Measurements from ENCODE around the gene PUSL1. TPM values are rescaled to one million over a fixed set of nuclear protein-coding genes. Genes with fewer than 3 reads are reported as not detected.
A peak's percentile ranks its signal among the peaks of the same experiment; 100 is the strongest.

Gene PUSL1
- total and polyA plus RNA-seq, 2 donors, result 10.0 to 12.5 TPM

- Histone ChIP-seq H3K27ac (ENCODE audit: low read depth in 1 of 2, low read length in 1 of 2) (peak overlapping the region; percentile 91 to 94), H3K9me3 (ENCODE audit: control insufficient read depth in 2 of 2, insufficient read depth in 1 of 2, low read length in 1 of 2) (peaks cover 0 to 4% of the 10 kb centered on the region in 2 donors), H3K4me3 (ENCODE audit: low read length in 2 of 2) (peak overlapping the region; percentile 44 to 63), H3K36me3 (ENCODE audit: control insufficient read depth in 2 of 2, insufficient read depth in 2 of 2, low read length in 1 of 2) (peaks cover 3 to 4% of the 10 kb centered on the region in 2 donors), H3K4me1 (ENCODE audit: control insufficient read depth in 2 of 2, insufficient read depth in 2 of 2, low read length in 2 of 2) (peaks cover 27 to 36% of the 10 kb centered on the region in 2 donors), H3K27me3 (ENCODE audit: control insufficient read depth in 2 of 2, insufficient read depth in 1 of 2, low read length in 1 of 2) (peaks cover 0 to 4% of the 10 kb centered on the region in 2 donors)
- WGBS, result 10% methylated on average over 25 of the region's 25 CpGs
- peak in 8 of 9 donors; percentile 49 to 87 (median 70) for DNase-seq (ENCODE audit: low read depth in 6 of 9, low spot score in 9 of 9)
These were observed 2.9 kb upstream of the PUSL1 start for GRCh38 chr1:1305300-1306069.

GRCh38 chr1:1306070-1306660 lies 2.2 kb upstream of the PUSL1 start:
- peak in 1 of 9 donors; percentile 43 for DNase-seq (ENCODE audit: low read depth in 6 of 9, low spot score in 9 of 9)
- H3K9me3 ChIP-seq (ENCODE audit: control insufficient read depth in 2 of 2, insufficient read depth in 1 of 2, low read length in 1 of 2), result peaks cover 0 to 3% of the 10 kb centered on the region in 2 donors
- peak overlapping the region; percentile 44 to 63 for H3K4me3 ChIP-seq (ENCODE audit: low read length in 2 of 2)
- H3K4me1 ChIP-seq (ENCODE audit: control insufficient read depth in 2 of 2, insufficient read depth in 2 of 2, low read length in 2 of 2), result peaks cover 27 to 36% of the 10 kb centered on the region in 2 donors
- peaks cover 7 to 11% of the 10 kb centered on the region in 2 donors for H3K36me3 ChIP-seq (ENCODE audit: control insufficient read depth in 2 of 2, insufficient read depth in 2 of 2, low read length in 1 of 2)
- peaks cover 0 to 4% of the 10 kb centered on the region in 2 donors for H3K27me3 ChIP-seq (ENCODE audit: control insufficient read depth in 2 of 2, insufficient read depth in 1 of 2, low read length in 1 of 2)
- WGBS, result 46% methylated on average over 11 of the region's 11 CpGs
- peak overlapping the region; percentile 9 to 94 for H3K27ac ChIP-seq (ENCODE audit: low read depth in 1 of 2, low read length in 1 of 2)

GRCh38 chr1:1306661-1307260 lies 1.6 kb upstream of the PUSL1 start:
- DNase-seq (ENCODE audit: low read depth in 6 of 9, low spot score in 9 of 9), result peak in 1 of 9 donors; percentile 24
- WGBS, result 67% methylated on average over 27 of the region's 27 CpGs
- H3K27me3 ChIP-seq (ENCODE audit: control insufficient read depth in 2 of 2, insufficient read depth in 1 of 2, low read length in 1 of 2), result peaks cover 0 to 4% of the 10 kb centered on the region in 2 donors
- H3K9me3 ChIP-seq (ENCODE audit: control insufficient read depth in 2 of 2, insufficient read depth in 1 of 2, low read length in 1 of 2), result peaks cover 0 to 3% of the 10 kb centered on the region in 2 donors
- peak overlapping the region; percentile 63 to 82 for H3K4me3 ChIP-seq (ENCODE audit: low read length in 2 of 2)
- peaks cover 27 to 36% of the 10 kb centered on the region in 2 donors for H3K4me1 ChIP-seq (ENCODE audit: control insufficient read depth in 2 of 2, insufficient read depth in 2 of 2, low read length in 2 of 2)
- H3K36me3 ChIP-seq (ENCODE audit: control insufficient read depth in 2 of 2, insufficient read depth in 2 of 2, low read length in 1 of 2), result peaks cover 13 to 17% of the 10 kb centered on the region in 2 donors
- peak overlapping the region in 1 of 2 donors; percentile 7 for H3K27ac ChIP-seq (ENCODE audit: low read depth in 1 of 2, low read length in 1 of 2)

- Histone ChIP-seq H3K9me3 (ENCODE audit: control insufficient read depth in 2 of 2, insufficient read depth in 1 of 2, low read length in 1 of 2) (peaks cover 0 to 3% of the 10 kb centered on the region in 2 donors), H3K4me1 (ENCODE audit: control insufficient read depth in 2 of 2, insufficient read depth in 2 of 2, low read length in 2 of 2) (peaks cover 27 to 36% of the 10 kb centered on the region in 2 donors), H3K4me3 (ENCODE audit: low read length in 2 of 2) (peak overlapping the region; percentile 63 to 82), H3K36me3 (ENCODE audit: control insufficient read depth in 2 of 2, insufficient read depth in 2 of 2, low read length in 1 of 2) (peaks cover 20 to 23% of the 10 kb centered on the region in 2 donors), H3K27me3 (ENCODE audit: control insufficient read depth in 2 of 2, insufficient read depth in 1 of 2, low read length in 1 of 2) (peaks cover 0 to 4% of the 10 kb centered on the region in 2 donors), H3K27ac (ENCODE audit: low read depth in 1 of 2, low read length in 1 of 2) (peak overlapping the region in 1 of 2 donors; percentile 97)
- DNase-seq (ENCODE audit: low read depth in 6 of 9, low spot score in 9 of 9), result peak in 2 of 9 donors; percentile 15 to 30
- 2% methylated on average over 83 of the region's 83 CpGs for WGBS
These were observed 1.0 kb upstream of the PUSL1 start for GRCh38 chr1:1307261-1307922.

GRCh38 chr1:1308756-1309250 lies 406 bp downstream of the PUSL1 start:
- Histone ChIP-seq H3K36me3 (ENCODE audit: control insufficient read depth in 2 of 2, insufficient read depth in 2 of 2, low read length in 1 of 2) (peaks cover 34 to 37% of the 10 kb centered on the region in 2 donors), H3K4me3 (ENCODE audit: low read length in 2 of 2) (peak overlapping the region; percentile 50 to 82), H3K27ac (ENCODE audit: low read depth in 1 of 2, low read length in 1 of 2) (peak overlapping the region in 1 of 2 donors; percentile 88), H3K9me3 (ENCODE audit: control insufficient read depth in 2 of 2, insufficient read depth in 1 of 2, low read length in 1 of 2) (peaks cover 0 to 3% of the 10 kb centered on the region in 2 donors), H3K27me3 (ENCODE audit: control insufficient read depth in 2 of 2, insufficient read depth in 1 of 2, low read length in 1 of 2) (peaks cover 0 to 4% of the 10 kb centered on the region in 2 donors), H3K4me1 (ENCODE audit: control insufficient read depth in 2 of 2, insufficient read depth in 2 of 2, low read length in 2 of 2) (peaks cover 27 to 36% of the 10 kb centered on the region in 2 donors)
- DNase-seq (ENCODE audit: low read depth in 6 of 9, low spot score in 9 of 9), result no peak
- 1% methylated on average over 66 of the region's 66 CpGs for WGBS

GRCh38 chr1:1309251-1310108 lies 1.1 kb downstream of the PUSL1 start:
- H3K4me3 ChIP-seq (ENCODE audit: low read length in 2 of 2), result peak overlapping the region; percentile 50 to 82
- H3K27me3 ChIP-seq (ENCODE audit: control insufficient read depth in 2 of 2, insufficient read depth in 1 of 2, low read length in 1 of 2), result peaks cover 0 to 4% of the 10 kb centered on the region in 2 donors
- H3K27ac ChIP-seq (ENCODE audit: low read depth in 1 of 2, low read length in 1 of 2), result no peak overlapping the region
- H3K36me3 ChIP-seq (ENCODE audit: control insufficient read depth in 2 of 2, insufficient read depth in 2 of 2, low read length in 1 of 2), result peaks cover 39 to 44% of the 10 kb centered on the region in 2 donors
- H3K4me1 ChIP-seq (ENCODE audit: control insufficient read depth in 2 of 2, insufficient read depth in 2 of 2, low read length in 2 of 2), result peaks cover 24 to 34% of the 10 kb centered on the region in 2 donors
- peaks cover 0 to 3% of the 10 kb centered on the region in 2 donors for H3K9me3 ChIP-seq (ENCODE audit: control insufficient read depth in 2 of 2, insufficient read depth in 1 of 2, low read length in 1 of 2)
- 66% methylated on average over 57 of the region's 57 CpGs for WGBS
- peak in 1 of 9 donors; percentile 20 for DNase-seq (ENCODE audit: low read depth in 6 of 9, low spot score in 9 of 9)

GRCh38 chr1:1310109-1310385 lies 1.6 kb downstream of the PUSL1 start:
- H3K4me3 ChIP-seq (ENCODE audit: low read length in 2 of 2), result no peak overlapping the region
- no peak for DNase-seq (ENCODE audit: low read depth in 6 of 9, low spot score in 9 of 9)
- peaks cover 0 to 3% of the 10 kb centered on the region in 2 donors for H3K9me3 ChIP-seq (ENCODE audit: control insufficient read depth in 2 of 2, insufficient read depth in 1 of 2, low read length in 1 of 2)
- H3K27ac ChIP-seq (ENCODE audit: low read depth in 1 of 2, low read length in 1 of 2), result no peak overlapping the region
- peaks cover 45 to 50% of the 10 kb centered on the region in 2 donors for H3K36me3 ChIP-seq (ENCODE audit: control insufficient read depth in 2 of 2, insufficient read depth in 2 of 2, low read length in 1 of 2)
- WGBS, result 97% methylated on average over 3 of the region's 3 CpGs
- H3K4me1 ChIP-seq (ENCODE audit: control insufficient read depth in 2 of 2, insufficient read depth in 2 of 2, low read length in 2 of 2), result peaks cover 18 to 29% of the 10 kb centered on the region in 2 donors
- peaks cover 0 to 4% of the 10 kb centered on the region in 2 donors for H3K27me3 ChIP-seq (ENCODE audit: control insufficient read depth in 2 of 2, insufficient read depth in 1 of 2, low read length in 1 of 2)

GRCh38 chr1:1310476-1311053 lies 2.2 kb downstream of the PUSL1 start:
- no peak for DNase-seq (ENCODE audit: low read depth in 6 of 9, low spot score in 9 of 9)
- Histone ChIP-seq H3K27me3 (ENCODE audit: control insufficient read depth in 2 of 2, insufficient read depth in 1 of 2, low read length in 1 of 2) (peaks cover 0 to 4% of the 10 kb centered on the region in 2 donors), H3K9me3 (ENCODE audit: control insufficient read depth in 2 of 2, insufficient read depth in 1 of 2, low read length in 1 of 2) (peaks cover 0 to under 1% of the 10 kb centered on the region in 2 donors), H3K4me3 (ENCODE audit: low read length in 2 of 2) (no peak overlapping the region), H3K36me3 (ENCODE audit: control insufficient read depth in 2 of 2, insufficient read depth in 2 of 2, low read length in 1 of 2) (peaks cover 49 to 54% of the 10 kb centered on the region in 2 donors), H3K27ac (ENCODE audit: low read depth in 1 of 2, low read length in 1 of 2) (no peak overlapping the region), H3K4me1 (ENCODE audit: control insufficient read depth in 2 of 2, insufficient read depth in 2 of 2, low read length in 2 of 2) (peaks cover 14 to 23% of the 10 kb centered on the region in 2 donors)
- WGBS, result 96% methylated on average over 21 of the region's 21 CpGs
